Measurements from ENCODE around the gene SSNA1. TPM values are rescaled to one million over a fixed set of nuclear protein-coding genes. Genes with fewer than 3 reads are reported as not detected.
A peak's percentile ranks its signal among the peaks of the same experiment; 100 is the strongest.

SSNA1 gene, protein sequence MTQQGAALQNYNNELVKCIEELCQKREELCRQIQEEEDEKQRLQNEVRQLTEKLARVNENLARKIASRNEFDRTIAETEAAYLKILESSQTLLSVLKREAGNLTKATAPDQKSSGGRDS
- 73.0 and 88.1 TPM in 2 replicates for total RNA-seq (2014; rRNA removed; shearing (Covaris generic))

DNA sequence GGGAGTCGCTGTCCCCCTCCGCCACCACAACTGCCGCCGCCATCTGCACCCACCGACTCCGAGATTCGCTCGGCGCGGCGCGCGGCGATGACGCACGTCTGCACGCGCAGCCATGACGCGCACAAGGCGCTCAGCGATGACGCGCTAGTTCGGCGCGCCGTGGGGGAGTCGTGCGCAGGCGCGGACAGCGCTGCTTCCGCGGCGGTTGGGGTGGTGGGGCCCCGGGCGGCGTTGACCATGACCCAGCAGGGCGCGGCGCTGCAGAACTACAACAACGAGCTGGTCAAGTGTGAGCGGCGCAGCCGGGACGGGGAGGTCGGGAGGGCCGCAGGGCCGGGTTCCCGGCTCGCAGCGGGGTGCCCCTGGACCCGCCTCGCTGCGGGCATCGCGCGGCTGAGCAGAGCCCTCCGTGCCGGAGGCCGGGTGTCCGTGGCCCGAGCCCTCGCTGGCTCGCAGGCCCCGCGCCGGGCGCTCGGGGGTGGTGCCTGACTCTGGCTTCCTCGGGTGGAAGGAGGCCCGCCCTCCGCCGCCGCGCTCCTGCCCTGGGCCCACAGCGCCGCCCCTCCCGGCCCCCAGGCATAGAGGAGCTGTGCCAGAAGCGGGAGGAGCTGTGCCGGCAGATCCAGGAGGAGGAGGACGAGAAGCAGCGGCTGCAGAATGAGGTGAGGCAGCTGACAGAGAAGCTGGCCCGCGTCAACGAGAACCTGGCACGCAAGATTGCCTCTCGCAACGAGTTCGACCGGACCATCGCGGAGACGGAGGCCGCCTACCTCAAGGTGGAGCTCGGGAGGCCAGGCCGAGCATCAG is at the start of gene SSNA1, which contains the start of gene ANAPC2:
Gene SSNA1 (plus strand): TSS at position 187 of the 807 bp plus-strand sequence. CDS start 51 bp downstream, at position 238.
Gene ANAPC2 (minus strand): TSS at position 71 of the 807 bp plus-strand sequence. CDS start 28 bp downstream, at position 43.
- Histone ChIP-seq H3K4me1 (peaks cover 20% of the 10 kb centered on the region; the same call in 1 of the 2 replicates), H3K36me3 (peaks cover 5% of the 10 kb centered on the region; the same call in 1 of the 2 replicates), H3K27ac (peak within 1 kb of the TSS; percentile 50), H3K27me3 (no peaks in the 10 kb centered on the region), H3K9me3 (replicated peaks) (no peaks in the 10 kb centered on the region), H3K4me3 (peak within 1 kb of the TSS; percentile 94)
- peak; percentile 92 to 95 for DNase-seq

DNA sequence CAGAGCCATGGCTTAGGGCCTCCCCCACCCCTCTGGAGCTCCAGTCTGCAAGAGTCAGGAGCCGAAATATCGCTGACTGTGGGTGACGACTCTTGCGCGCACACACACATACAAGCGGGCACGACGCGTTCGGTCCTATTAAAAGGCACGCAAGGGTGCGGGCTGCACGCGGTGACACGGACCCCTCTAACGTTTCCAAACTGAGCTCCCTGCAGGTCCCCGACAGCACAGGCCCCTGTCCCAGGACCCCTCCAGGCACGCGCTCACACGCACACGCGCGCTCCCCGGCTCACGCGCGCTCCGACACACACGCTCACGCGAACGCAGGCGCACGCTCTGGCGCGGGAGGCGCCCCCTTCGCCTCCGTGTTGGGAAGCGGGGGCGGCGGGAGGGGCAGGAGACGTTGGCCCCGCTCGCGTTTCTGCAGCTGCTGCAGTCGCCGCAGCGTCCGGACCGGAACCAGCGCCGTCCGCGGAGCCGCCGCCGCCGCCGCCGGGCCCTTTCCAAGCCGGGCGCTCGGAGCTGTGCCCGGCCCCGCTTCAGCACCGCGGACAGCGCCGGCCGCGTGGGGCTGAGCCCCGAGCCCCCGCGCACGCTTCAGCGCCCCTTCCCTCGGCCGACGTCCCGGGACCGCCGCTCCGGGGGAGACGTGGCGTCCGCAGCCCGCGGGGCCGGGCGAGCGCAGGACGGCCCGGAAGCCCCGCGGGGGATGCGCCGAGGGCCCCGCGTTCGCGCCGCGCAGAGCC is 49.6 kb upstream of the SSNA1 start, which contains the start of gene GRIN1:
Gene GRIN1 (plus strand): TSS at position 433 of the 746 bp plus-strand sequence. CDS start 333 bp downstream, outside the sequence.
- H3K27me3 ChIP-seq = peaks cover 6% of the 10 kb centered on the region
- H3K4me1 ChIP-seq = peaks cover 26% of the 10 kb centered on the region
- no peak for DNase-seq
- no peak within 1 kb of the TSS for H3K4me3 ChIP-seq
- no peaks in the 10 kb centered on the region for H3K36me3 ChIP-seq
- H3K9me3 ChIP-seq (replicated peaks) = no peaks in the 10 kb centered on the region
- no peak within 1 kb of the TSS; the same call in 1 of the 2 replicates for H3K27ac ChIP-seq

DNA sequence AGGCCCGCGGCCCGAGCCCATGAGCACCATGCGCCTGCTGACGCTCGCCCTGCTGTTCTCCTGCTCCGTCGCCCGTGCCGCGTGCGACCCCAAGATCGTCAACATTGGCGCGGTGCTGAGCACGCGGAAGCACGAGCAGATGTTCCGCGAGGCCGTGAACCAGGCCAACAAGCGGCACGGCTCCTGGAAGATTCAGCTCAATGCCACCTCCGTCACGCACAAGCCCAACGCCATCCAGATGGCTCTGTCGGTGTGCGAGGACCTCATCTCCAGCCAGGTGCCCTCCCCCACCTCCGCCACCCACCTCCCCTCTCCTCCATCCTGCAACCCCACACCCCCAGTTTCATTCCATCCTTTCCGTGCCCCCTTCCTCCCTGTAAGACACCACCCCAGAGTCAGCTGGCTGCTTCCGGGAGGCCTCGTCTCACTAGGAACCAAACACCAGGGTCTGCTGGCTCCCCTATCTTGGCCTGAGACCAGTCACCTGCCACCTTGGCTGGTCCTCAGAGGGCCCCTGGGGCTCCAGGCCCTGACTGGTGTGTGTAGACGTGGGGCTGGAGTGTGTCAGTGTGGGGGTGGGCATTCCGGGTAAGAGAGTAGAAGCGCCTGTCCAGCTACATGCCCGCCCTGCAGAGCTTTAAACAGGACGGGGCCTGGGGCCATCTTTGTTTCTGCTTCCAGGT is 48.9 kb upstream of the SSNA1 start:
- no peak for DNase-seq
- no peaks in the 10 kb centered on the region for H3K9me3 ChIP-seq (replicated peaks)
- H3K27me3 ChIP-seq = peaks cover 6% of the 10 kb centered on the region
- H3K27ac ChIP-seq = no peak overlapping the region
- no peak overlapping the region for H3K4me3 ChIP-seq
- H3K4me1 ChIP-seq = peaks cover 26% of the 10 kb centered on the region
- H3K36me3 ChIP-seq = no peaks in the 10 kb centered on the region

DNA sequence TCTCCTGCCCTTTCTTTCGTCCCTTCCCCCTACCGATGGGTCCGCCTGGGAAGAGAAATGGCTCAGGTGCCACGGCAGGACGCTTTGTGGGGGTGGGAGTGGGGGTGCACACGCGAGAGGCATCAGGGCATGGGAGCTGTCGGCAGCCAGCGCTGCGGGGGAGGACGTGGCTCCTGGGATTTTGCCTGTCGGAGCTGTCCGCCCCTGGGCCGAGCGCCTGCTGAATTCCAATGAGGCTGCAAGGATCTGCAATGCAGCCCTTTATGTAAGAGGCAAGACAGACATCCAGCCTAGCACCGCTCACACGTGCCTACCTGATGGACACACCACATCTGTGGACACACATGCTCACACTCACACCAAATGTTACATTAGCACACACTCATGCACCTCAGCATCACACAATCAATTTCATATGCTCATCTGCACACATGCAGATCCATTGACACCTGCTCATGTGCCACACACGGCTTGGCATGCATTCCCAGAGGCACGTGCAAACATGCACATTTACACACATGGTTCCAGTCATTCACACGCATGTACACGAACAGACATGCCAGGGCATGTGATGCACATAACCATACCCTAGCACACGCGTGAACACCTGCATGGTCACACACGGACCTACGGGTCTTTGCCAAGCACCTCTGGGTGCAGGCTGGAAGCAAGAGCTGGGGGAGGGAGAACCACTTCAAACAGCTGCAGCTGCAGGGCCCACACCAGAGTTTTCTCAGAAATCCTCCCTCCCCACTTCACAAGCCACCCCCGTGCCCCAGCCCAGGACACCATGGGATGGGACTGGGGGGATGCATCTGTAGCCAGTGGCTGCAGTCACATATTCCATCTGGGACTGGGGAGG is 48.1 kb upstream of the SSNA1 start:
- Histone ChIP-seq H3K4me1 (peaks cover 22% of the 10 kb centered on the region), H3K4me3 (no peak overlapping the region), H3K27me3 (peaks cover 6% of the 10 kb centered on the region), H3K36me3 (no peaks in the 10 kb centered on the region), H3K27ac (no peak overlapping the region), H3K9me3 (replicated peaks) (no peaks in the 10 kb centered on the region)
- DNase-seq = no peak

DNA sequence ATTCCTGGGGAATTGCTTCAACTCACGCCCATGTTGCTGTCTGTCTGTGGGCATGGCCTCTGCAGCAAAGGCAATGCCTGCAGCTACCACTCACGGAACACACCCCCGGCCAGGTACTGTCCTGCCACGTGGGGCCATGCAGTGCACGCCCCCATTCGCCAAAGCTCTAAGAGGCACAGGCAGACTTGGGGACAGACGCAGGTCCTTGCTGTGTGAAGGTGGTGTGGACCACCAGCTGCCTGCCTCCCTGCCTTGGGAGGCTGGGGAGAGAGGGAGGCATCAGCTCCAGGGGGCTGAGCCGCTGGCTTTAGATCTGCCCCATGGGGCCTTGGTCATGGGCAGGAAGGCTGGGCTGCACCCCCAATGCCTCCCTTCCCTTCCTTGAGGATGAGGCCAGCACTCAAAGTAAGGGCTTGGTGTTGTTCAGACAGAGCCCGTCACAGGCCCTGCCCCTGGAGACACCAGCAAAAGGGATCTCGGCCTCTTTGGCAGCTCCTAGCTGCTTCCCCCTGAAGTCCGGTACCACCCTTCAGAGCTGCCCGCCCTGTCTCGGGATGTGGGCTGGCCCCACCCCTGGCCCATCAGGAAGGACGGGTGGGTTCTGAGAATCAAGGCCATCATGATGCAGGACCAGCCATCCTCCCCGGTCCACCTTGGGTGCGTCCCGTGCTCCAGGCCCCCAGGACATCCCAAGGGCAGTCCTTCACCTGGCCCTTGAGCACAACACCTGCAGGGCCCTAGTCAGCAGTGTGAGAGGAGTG is 47.2 kb upstream of the SSNA1 start:
- H3K27ac ChIP-seq = no peak overlapping the region
- no peak overlapping the region for H3K4me3 ChIP-seq
- peaks cover 6% of the 10 kb centered on the region for H3K27me3 ChIP-seq
- H3K36me3 ChIP-seq = no peaks in the 10 kb centered on the region
- no peak for DNase-seq
- no peaks in the 10 kb centered on the region for H3K9me3 ChIP-seq (replicated peaks)
- H3K4me1 ChIP-seq = peaks cover 15% of the 10 kb centered on the region

DNA sequence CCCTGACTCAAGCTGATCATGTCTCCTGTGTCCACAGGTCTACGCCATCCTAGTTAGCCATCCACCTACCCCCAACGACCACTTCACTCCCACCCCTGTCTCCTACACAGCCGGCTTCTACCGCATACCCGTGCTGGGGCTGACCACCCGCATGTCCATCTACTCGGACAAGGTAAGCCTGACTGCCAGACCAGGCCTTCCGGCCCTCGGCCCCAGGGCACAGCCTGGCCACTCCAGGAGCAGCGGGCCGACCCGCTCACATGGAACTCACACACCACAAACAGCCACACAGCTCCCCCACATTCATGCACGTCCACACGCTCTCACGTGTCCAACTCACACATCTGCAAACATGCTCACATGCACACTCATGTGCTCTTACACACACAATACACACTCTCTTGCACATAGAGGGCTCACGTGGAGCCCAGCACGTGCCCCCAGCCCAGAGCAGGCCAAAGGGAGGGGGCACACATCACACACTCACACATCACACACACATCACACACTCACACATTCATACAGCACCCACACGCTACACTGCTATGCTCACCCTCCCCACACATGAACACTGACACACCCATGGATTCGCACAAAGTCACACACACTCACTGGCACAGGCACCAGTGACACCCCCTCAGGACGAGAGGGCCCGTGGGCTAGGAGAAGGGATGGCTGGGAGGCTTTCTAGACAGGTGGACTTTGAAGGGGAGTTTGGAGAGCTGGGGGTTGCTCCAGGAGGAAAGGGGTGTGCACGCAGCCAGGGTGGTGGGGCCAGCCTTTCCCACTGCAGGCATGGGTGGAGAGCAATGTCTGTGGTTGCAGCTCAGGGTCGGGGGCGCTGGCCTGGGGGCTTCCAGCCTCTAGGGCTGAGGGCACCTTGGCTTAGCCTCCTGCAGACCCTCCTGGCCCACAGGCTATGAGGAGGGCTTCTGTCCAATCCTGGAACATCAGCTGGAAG is 46.2 kb upstream of the SSNA1 start:
- Histone ChIP-seq H3K36me3 (no peaks in the 10 kb centered on the region), H3K4me3 (no peak overlapping the region), H3K9me3 (replicated peaks) (no peaks in the 10 kb centered on the region), H3K4me1 (peaks cover 10% of the 10 kb centered on the region), H3K27ac (no peak overlapping the region), H3K27me3 (peaks cover 6% of the 10 kb centered on the region)
- no peak for DNase-seq

DNA sequence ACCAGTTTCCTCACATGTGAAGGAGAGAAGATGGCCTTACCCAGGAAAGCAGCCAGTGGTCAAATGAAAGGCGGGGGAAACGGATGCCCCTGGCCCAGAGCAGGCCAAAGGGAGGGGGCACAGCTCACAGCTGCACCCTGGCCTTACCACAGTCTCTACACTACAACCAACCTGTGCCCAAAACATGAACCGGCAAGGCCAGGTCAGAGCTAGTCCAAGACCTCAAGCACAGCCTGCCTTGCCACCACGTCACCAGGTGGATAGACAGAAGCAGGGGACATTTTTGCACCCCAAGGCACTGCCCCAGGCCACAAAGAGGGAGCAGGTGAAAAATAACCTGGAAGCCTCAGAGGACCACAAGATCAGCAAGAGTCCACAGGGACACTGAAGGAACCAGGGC is 45.0 kb upstream of the SSNA1 start:
- peaks cover 6% of the 10 kb centered on the region for H3K27me3 ChIP-seq

DNA sequence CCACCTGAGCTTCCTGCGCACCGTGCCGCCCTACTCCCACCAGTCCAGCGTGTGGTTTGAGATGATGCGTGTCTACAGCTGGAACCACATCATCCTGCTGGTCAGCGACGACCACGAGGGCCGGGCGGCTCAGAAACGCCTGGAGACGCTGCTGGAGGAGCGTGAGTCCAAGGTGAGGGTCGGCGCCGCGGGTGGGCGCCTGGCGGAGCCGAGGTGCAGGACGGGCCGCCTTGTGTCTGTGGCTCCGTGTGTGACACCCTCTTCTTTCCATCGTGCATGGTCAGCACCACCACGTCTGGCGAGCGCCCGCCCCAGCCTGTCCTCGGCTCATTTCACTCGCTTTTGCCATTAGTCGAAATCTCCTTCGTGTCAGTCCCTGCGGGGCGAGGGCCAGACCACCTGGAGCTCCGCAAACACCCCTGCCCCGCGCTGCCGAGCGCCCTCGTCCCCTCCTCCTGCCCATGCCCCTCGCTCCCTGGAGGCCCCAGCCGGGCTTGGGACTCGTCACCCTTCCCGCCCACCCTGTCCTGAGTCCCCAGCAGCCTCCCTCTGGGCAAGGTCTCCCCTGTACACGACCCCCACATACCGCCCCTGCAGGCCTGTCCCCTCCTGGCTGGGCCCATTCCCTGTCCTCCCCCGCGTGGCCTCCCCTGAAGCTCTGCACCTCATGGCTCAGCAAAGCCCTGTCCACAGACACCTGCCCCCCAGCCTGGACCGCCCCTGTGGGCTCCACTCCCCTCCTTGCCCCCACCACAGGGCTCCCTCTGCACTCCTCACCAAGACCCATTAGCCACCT is 42.5 kb upstream of the SSNA1 start:
- H3K9me3 ChIP-seq (replicated peaks) = no peaks in the 10 kb centered on the region
- no peak for DNase-seq
- no peaks in the 10 kb centered on the region for H3K36me3 ChIP-seq
- H3K27me3 ChIP-seq = peaks cover 6% of the 10 kb centered on the region
- no peak overlapping the region for H3K4me3 ChIP-seq
- peaks cover 17% of the 10 kb centered on the region for H3K4me1 ChIP-seq
- H3K27ac ChIP-seq = no peak overlapping the region

More for the DNA sequence above, 45.0 kb upstream of the SSNA1 start:
- Histone ChIP-seq H3K9me3 (replicated peaks) (no peaks in the 10 kb centered on the region), H3K4me3 (no peak overlapping the region), H3K4me1 (no peaks in the 10 kb centered on the region; the same call in 1 of the 2 replicates), H3K27ac (no peak overlapping the region), H3K36me3 (no peaks in the 10 kb centered on the region)
- DNase-seq = no peak

DNA sequence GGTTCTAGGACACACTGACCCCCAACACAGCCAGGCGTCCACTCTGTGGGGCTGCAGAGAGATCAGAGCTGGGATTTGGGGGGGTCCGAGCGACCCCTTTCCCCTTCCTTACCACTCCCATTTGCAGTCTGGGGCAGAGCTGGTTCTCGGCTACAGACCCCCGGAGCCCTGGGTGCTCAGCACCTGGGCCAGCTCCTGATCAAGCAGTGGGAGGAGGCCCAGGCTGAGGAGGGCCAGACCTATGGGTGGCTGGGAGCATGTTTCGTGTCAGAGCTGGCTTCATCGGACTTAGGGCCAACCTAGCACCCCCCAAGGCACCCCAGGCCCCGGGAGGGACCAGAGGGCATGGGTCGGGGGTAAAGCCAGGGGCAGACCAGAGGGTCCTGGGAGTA is 42.0 kb upstream of the SSNA1 start:
- H3K27me3 ChIP-seq = peaks cover 6% of the 10 kb centered on the region
- no peak for DNase-seq
- no peak overlapping the region for H3K27ac ChIP-seq
- H3K4me3 ChIP-seq = no peak overlapping the region
- no peaks in the 10 kb centered on the region for H3K9me3 ChIP-seq (replicated peaks)
- H3K4me1 ChIP-seq = peaks cover 17% of the 10 kb centered on the region
- H3K36me3 ChIP-seq = no peaks in the 10 kb centered on the region

DNA sequence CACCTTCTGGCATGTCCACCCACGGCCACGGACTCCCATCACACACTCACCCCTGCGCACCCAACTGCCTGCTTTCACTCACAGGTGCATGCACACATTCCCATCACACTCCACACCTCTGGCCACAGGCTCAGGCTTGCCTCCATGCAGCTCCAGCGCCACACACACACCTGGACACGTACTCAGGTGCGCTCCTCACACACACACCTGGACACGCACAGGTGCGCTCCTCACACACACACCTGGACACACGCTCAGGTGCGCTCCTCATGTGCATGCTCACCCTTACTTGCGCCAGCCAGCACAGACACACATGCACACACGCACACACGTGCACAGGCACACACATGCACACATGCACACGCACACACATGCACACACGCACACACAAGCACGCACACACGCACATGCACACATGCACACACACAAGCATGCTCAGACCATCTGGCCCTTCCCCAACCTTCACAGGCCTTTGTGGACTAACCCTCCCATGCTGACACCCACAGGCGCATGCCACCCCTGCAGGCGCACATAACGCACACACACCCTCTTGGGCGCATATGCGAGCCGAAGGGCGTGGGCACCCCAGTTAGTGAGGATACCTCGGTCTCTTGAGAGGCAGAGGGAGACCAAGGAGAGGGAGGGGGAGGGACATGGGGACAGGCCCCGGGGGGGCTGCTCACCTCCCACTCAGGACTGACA is 41.2 kb upstream of the SSNA1 start:
- no peaks in the 10 kb centered on the region for H3K36me3 ChIP-seq
- H3K27me3 ChIP-seq = peaks cover 6% of the 10 kb centered on the region
- peaks cover 17% of the 10 kb centered on the region for H3K4me1 ChIP-seq
- DNase-seq = no peak
- H3K9me3 ChIP-seq (replicated peaks) = no peaks in the 10 kb centered on the region
- no peak overlapping the region for H3K27ac ChIP-seq
- no peak overlapping the region for H3K4me3 ChIP-seq

DNA sequence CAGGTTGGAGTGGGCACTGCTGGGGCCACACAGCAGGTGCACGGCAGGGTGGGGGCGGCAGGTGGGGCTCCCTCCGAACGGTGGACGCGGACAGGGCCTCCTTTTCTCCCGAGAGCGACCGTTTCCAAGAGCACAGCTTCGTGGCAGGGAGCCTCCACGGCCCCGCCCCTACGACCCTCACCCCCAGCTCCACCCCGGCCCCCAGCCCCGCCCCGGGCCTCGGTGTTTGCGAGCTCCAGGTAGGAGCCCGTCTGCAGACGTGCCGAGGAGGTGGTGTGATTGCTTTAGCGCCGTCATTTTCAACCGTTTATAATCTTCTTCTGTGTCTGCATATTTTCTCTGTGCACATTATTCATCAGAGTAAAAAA is 40.7 kb upstream of the SSNA1 start:
- Histone ChIP-seq H3K27ac (no peak overlapping the region), H3K9me3 (replicated peaks) (no peaks in the 10 kb centered on the region), H3K27me3 (peaks cover 4% of the 10 kb centered on the region), H3K36me3 (no peaks in the 10 kb centered on the region), H3K4me1 (peaks cover 17% of the 10 kb centered on the region), H3K4me3 (no peak overlapping the region)
- DNase-seq = no peak

Measured in SJCRH30 (cell line).